ENCODE measurements around the gene FRMPD4.
"Not testable (repeated sequence)": the region's sequence is repeated elsewhere in the genome, so short reads cannot be mapped to it uniquely, and the experiment has no call there.

FRMPD4 gene

DNA sequence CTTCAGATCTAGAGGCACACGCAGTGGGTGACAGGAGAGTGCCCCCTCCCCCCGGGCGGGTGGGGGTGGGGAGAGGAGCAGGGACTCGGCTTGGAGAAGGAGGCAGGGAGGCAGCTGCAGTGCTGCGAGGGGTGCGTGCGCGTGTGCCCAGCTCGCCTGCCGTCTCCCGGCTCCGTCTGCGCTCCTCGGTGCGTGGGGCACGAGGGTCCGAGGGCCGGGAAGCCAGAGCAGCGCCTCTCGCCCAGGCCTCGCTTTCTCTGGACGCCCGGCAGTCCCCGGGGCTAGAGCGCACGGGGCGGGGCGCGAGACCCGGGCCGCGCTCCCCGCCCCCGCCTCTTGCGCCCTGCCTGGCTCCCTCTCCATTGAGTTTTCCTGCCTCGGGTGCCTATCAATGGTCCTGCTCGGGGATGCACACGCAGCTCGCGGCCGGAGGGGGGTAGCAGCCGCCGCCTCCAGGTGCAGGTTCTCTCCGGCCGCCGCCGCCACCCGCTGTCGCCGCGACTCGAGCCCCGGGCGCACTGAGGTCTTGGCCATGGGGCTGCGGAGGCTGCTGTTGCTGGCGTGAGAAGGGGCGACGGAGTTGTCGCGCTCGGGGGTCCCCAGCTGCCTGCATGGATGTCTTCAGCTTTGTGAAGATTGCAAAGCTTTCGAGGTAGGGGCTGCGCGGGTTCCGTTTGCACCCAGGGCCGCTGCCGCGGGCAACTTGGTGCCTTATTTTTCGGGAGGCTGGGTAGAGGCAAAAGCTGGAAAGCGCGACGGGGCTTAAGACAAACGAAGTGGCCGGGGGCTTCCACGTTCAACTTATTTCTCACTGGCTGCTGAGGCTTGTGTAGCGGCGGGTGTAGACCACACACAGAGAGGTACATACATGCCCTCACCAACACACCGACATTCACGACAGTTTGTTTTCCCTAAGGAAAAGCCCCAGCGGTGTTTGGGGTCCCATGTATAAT, at the start of gene FRMPD4:
TSS of gene FRMPD4 (plus strand) at position 113 of the 953 bp plus-strand sequence. CDS start at position 612, 499 bp downstream.
- DNase-seq (ENCODE audit: low spot score): no peak

DNA sequence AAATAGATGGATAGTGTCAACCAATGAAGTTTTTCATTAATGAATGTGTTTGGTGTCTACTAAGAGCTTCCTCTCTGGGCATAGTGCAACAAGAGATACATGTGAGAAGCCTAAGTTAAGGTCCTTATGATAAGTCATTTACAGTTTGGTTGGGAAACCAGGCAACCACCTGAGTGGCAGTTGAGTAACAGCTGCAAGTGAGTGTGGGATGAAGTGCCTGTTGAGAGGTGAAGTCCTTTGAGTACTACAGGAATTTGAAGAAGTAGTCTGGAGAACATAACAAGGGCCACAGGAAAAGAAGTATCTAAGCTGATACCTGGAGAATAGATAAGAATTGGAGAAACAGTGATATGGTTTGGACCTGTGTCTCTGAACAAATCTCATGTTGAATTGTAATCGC, 48.5 kb upstream of the FRMPD4 start:
- no peak for DNase-seq (ENCODE audit: low spot score)

DNA sequence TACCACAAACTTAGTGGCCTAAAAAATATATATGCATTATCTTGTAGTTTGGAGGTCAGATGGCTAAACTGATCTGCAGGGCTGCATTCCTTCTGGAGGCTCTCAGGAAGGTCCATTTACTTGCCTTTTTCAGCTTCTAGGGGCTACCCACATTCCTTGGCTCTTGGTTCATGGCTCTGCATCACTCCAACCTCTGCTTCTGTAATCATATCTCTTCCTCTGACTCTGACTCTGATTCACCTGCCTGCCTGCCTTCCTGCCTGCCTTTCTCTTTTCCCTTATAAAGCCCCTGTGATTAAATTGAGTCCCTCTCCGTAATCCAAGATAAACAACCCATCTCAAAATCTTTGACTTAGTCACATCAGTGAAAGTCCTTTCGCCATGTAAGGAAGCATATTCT, 25.0 kb upstream of the FRMPD4 start:
- no peak for DNase-seq (ENCODE audit: low spot score)

DNA sequence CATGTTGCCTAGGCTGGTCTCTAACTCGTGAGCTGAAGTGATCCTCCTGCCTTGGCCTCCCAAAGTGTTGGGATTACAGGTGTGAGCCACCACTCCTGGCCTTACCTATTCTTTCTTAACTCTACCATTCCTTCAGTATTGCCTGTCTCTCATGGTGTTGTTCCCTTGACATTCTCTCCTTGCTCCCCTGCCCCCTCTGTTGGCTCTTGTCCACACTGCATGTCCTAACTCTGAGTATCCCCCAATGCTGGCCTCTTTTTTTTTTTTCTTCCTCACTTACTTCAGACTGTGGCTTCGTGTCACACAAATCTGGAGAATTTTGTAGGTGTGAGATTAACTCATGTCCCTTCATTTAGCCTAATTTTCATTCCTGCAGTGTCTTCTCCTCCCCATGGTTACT, 22.9 kb upstream of the FRMPD4 start:
- no peak for DNase-seq (ENCODE audit: low spot score)

DNA sequence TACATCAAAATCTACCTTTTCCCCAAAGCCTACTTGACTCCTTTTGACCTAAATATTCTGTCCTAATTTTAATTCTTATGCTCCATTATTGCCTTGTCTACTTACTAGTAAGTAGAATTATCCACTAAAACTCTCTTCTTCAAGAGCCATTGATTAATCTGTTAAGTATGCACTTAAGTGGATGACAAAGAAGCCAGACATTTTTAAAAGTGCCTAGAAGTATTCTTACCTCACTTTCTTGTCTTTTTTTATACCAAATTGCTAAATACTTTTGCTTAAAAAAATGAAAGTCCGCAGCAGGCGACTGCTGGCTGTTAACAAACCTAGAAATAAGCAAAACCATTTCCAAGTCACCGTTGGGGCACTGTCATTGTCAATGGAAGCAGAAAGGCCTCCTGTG, 20.1 kb upstream of the FRMPD4 start:
- no peak for DNase-seq (ENCODE audit: low spot score)

DNA sequence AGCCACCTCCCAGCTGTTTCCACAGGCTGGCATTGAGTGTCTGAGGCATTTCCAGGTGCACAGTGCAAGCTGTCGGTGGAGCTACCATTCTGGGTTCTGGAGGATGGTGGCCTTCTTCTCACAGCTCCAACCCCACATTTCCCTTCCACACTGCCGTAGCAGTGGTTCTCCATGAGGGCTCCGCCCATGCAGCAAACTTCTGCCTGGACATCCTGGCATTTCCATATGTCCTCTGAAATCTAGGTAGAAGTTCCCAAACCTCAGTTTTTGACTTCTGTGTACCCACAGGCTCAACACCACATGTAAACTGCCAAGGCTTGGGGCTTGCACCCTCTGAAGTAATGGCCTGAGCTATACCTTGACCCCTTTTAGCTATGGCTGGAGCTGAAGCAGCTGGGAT, 10.3 kb upstream of the FRMPD4 start:
- DNase-seq (ENCODE audit: low spot score): no peak

DNA sequence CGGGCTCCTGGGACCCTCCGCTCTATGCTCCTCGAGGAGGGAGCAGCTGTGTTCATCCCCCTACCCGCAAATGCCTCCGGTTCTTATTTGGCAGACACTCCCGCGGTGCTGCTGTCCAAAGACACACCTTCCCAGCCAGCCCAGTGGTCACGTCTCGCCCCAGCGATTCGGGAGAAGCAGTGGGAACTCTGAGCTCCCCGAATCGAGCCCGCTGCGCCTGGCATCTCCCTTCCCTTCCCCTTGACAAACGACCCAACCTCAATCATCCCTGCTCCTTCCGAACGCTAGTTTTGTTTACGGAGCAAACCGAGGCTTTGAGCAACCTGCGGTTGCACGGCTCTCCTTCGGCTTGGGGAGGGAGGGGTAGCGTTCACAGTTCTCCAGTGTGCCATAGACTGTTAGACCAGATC, 317 bp upstream of the FRMPD4 start:
- DNase-seq (ENCODE audit: low spot score): no peak

DNA sequence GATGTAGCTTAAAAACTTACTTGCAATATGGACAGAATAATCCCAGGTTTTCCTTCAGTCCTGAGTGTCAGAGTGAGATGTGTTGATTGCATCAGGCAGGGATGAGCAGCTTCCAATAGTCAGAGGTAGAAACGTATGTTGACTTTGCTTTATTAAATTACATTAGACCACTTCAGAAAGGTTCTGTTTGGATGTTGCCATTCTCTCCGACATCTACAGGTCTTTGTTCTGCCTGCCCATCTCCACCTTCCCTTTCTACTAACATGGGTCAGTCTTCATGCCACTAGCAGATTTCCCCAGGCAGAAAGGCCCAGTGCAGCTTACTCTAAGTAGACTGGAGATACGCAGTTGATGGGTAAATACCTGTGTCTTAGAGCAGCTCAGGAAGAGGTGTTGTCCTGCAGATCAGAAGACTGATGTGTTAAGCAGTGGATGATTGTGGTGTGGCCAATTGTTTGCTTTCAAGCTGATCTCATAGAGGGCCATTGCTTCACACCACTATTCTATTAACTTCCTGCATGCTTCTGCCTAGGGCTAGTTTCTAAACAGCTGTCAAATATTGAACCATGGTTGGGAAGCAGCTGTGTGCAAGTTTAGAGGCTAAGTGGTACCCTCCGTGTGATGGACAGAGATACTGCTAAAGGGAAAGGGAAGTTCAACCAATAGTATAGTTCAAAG, 1.8 kb downstream of the FRMPD4 start:
- no peak for DNase-seq (ENCODE audit: low spot score)

DNA sequence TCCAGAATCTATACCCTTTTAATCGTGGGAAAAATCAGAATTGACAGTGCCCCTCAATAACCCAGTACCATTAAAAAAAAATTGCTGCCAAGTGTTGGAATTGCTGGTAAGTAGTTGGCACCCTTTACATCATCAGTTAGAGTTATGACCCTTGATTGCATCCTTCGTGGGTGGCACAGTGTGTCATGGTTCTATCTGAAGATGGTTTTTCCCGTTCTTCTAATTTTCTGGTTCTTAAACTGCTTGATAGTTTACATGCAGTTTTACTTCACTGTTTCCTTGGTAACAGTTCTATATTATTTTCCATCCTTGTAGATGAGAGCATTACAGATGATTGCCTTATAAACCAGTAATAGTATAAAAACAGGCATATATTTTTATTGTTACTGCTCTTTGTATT, 3.2 kb downstream of the FRMPD4 start:
- DNase-seq (ENCODE audit: low spot score): no peak

DNA sequence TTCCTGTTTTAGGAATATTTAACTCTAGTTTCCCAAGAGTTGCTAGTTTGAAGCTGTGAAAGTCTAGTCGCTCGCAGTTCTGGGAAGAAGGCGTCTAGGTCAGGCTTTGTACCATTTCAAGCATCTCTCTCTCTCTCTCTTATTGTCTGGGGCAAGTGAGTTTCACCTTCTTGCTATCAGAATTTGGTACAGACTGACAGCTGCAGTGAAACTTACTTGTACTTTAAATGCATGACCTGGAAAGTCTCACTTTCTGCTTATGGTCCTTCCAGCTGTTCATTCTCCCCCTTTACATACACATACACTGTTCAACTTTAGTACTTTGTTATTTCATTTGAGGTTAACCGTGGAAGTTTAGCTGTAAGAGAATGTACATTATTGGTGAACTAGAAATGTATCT, 4.4 kb downstream of the FRMPD4 start:
- no peak for DNase-seq (ENCODE audit: low spot score)

DNA sequence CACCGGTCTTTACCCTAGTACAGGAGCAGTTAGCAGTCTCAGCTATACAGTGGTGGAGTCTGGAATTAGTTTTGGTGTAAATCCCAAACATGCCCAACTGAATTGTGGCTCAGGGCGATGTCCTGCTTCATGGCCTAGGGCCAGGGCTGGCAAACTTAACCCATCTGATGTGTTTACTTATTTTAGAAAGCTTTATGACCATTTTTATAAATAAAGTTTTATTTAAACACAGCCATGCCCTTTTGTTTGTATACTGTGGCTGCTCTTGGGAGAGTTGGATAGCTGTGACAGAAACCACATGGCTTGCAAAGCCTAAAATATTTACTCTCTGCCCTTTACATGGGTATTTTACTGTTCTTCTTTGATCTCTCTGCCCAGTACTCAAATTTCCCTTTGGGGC, 7.1 kb downstream of the FRMPD4 start:
- no peak for DNase-seq (ENCODE audit: low spot score)

DNA sequence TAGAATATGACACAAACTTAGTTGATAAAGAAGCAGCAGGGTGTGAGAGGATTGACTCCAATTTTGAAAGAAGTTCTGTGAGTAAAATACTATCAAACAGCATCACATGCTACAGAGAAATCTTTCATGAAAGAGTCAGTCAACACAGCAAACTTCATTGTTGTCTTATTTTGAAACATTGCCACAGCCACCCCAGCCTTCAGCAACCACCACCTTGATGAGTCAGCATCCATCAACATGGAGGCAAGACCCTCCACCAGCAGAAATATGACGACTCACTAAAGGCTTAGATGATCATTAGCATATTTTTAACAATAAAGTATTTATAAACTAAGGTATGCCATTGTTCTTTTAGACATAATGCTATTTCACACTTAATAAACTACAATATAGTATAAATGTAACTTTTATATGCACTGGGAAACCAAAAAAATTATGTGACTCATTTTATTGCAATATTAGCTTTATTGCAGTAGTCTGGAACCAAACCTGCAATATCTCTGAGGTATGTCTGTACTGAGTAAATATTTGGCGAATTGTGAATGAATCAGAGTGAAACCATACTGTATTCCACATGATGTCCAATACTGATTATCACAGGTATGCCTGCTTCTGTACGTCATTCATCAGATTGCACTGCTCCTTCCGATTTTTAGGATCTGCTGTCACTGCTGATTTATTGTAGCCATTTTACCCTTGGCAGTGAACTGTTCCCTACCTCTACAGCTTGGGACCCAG, 11.6 kb downstream of the FRMPD4 start:
- DNase-seq (ENCODE audit: low spot score): no peak

DNA sequence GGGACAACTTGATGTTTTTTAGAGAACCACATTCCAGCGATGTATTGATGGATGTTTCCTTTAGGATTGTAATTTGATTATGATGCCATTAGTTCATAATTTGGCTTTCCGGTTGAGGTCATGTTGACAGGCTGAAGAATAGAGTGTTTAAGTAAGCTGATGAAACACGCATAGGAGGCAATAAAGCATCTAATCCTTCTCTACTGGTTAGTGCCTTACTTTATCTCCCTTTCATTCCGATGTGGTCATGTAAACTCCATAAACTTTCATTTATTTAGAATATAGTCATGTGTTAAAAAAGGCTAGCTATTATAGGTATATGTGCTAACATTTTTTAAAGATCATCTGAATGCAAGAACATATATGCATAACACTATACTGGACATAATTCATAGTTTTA, 15.0 kb downstream of the FRMPD4 start:
- no peak for DNase-seq (ENCODE audit: low spot score)

DNA sequence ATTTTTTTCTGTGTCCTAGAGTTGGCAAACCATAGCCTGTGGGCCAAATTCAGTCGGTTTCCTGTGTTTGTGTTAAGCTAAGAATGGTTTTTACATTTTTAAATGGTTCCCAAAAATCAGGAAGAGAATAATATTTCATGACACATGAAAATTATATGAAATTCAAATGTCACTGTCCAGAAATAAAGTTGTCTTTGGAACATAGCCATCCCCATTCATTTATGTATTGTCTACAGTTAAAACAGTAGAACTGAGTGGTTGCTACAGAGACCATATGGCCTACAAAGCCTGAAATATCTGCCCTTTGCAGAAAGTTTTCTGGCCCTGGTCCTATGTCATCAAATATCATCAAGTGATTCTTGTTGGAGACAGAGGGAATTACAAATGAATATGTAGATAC, 15.5 kb downstream of the FRMPD4 start:
- DNase-seq (ENCODE audit: low spot score): no peak

DNA sequence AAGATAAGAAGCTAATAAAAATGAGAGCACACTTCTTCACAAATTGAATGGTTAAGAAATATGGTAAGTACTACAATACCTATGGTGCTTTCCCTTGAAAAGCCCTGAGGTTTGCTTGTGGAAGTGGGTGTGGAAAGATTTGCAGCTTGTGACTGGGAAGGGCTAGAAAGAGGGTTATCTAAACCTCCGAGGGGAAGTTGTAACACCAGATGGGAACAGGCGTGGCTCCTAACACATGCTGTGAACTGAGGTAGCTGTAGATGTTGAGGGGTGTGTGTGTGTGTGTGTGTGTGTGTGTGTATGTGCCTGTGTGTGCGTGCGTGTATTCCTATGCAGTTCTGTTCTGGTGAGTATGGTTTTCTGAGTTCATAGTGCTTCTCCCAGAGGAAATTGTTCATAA, 21.5 kb downstream of the FRMPD4 start:
- DNase-seq (ENCODE audit: low spot score): no peak

DNA sequence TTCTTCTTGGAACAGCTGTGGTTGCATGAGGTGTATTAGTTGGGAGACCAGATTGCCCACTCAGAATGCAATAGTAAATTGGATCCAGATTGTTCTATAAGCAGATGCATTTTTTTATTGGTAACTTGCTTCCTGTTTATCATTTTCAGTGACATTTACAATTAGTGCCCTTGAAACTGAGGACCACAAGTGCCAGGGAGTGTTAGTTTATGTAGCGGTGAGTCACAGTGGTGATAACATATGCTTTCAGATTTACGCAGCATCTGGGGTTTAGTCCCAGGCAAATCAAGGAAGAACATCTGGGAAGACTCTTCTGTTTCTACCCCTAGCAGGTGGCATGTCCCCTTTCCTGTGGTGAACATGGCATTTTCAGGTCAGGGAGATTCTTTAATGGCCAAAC, 24.1 kb downstream of the FRMPD4 start:
- no peak for DNase-seq (ENCODE audit: low spot score)

DNA sequence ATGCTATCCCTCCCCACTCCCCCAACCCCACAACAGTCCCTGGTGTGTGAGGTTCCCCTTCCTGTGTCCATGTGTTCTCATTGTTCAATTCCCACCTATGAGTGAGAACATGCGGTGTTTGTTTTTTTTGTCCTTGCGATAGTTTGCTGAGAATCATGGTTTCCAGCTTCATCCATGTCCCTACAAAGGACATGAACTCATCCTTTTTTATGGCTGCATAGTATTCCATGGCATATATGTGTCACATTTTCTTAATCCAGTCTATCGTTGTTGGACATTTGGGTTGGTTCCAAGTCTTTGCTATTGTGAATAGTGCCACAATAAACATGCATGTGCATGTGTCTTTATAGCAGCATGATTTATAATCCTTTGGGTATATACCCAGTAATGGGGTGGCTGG, 25.9 kb downstream of the FRMPD4 start:
- not testable (repeated sequence) for DNase-seq (ENCODE audit: low spot score)

DNA sequence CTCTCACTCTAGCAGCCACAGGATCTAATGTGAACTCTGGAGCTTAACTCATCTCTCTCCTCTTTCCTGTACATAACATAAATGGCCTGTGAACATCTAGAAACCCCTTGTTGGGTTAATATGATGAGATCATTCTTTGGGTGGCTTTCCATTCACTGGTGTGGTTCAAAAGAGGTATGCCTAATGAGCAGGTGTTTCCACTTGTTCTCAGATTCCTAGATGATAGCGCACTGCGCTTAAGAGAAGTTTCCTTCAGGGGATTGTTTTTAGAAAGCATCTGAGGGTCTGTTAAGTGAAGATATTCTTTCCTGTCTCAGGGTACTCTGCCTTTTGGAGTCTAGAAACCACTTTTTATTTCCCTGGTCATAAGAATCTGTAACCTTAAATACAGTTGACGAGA, 32.5 kb downstream of the FRMPD4 start:
- no peak for DNase-seq (ENCODE audit: low spot score)

DNA sequence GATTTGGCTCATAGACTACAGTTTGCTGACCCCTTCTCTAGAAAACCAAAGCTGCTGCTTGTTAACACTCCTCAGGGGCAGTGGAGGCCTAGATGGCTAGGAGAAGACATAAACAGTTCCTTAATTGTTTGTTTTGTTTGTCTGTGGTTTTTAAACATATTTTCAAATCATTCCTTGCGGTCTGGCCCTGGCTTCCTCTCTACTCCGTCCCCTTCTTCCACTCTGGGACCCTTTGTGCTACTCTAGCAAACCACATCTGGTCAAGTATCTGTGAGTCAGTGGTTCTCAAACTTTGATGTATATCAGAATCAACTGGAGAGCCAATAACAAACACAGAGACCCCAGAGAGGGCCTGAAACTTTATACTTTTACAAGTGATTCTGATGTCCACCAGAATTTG, 36.1 kb downstream of the FRMPD4 start:
- no peak for DNase-seq (ENCODE audit: low spot score)

DNA sequence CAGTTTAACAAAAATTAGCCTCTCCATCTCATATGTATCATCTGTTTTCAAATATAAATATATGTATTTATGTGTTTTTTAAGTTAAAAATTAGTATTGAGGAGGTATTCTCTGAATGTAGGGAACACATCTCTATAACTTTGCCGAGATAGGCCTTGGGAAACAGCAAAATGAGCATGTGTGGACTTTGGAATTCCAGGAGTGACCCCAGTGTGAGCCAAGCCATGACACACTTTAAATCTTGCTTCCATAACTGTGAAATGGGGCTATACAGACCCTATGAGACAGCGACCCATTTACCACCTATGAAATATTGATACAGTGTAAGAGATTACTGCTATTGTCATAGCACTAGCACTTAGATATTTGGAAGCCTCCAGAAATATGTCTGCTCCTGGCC, 58.8 kb downstream of the FRMPD4 start:
- no peak for DNase-seq (ENCODE audit: low spot score)

DNA sequence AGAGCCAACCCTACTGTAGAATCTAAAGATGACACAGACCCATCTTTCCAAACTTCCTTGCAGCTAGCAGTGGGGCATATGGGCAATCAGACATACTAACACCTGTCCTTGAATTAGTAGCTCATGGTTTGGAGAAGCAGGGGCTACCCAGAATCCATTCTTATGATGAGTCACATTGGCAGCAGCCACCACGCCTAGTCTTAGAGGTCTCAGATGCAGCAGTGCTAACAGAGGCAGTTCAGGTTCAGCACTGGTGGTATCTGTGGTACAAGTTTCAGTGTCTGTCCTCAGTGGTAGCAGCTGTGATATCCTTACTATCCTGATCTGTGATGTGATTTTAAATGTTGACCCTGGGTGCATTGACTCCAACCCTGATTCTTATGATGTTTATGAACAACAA, 68.1 kb downstream of the FRMPD4 start:
- DNase-seq (ENCODE audit: low spot score): no peak

DNA sequence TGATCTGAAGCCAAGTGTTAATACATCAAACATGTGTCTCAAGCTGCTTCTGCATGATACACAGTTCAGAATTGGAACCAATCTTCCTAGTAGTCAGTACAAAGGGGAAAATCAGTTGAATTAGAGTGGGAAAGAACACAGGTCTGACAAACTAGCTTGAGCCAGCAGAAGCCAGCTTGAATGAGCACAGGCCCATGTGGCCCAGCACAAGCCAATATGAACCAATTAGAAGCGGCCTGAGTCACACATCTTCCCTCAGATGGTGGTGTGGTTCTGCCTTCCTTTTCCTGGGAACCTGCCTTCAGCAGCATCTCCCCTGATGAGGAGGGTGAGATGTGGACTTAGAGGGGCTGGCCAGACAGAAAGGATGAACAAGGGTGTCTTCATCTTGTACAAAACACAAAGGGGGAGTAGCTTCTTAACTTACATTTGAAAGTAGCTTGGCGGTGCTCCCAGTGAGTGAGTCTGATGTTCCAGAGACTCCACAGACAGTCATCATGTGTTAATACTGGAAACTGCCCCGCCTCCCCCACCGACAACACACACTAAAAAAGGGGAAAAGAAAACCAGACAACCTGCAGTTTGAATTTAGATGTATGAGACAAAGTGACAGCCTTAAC, 72.0 kb downstream of the FRMPD4 start:
- DNase-seq (ENCODE audit: low spot score): peak; percentile 3

All from LoVo (cell line).